IMR-90 (cell line): Measurements from ENCODE around the gene QARS1. TPM values are rescaled to one million over a fixed set of nuclear protein-coding genes. Genes with fewer than 3 reads are reported as not detected.

Experiments
- ATAC-seq: fragments of 200-7000 bp; cut with Tn5 transposase; 2 replicates; pipeline ENCODE4 v1.9.1; 2020; ENCODE audit warnings: low read depth, mild to moderate bottlenecking, moderate library complexity
- BruUV-seq: library from RNA; stranded (reverse); fragments of 400-500 nt; replicated peaks from 2 replicates; lab custom pipeline; 2021; lab: Mats Ljungman, UMichigan
- CTCF ChIA-PET: fragments of 300-600 bp; formaldehyde crosslinking; extraction: SDS; loops from one replicate; lab custom pipeline; 2021; ENCODE audit warnings: antibody characterized with exemption; lab: Yijun Ruan, JAX
- POLR2A ChIA-PET: fragments of 300-600 bp; sonication (Branson Sonifier 250); formaldehyde crosslinking; loops from one replicate; lab custom pipeline; 2022; ENCODE audit warnings: antibody characterized with exemption; ENCODE audit not compliant: unreplicated experiment; lab: Charles Lee
- DNase-seq: peaks from one replicate; pipeline ENCODE4 v3.0.0; 2013
- H2AFZ ChIP-seq: replicated peaks from 2 replicates; pipeline ENCODE3; 2013; ENCODE audit warnings: low read length, mild to moderate bottlenecking; ENCODE audit not compliant: poor library complexity
- H2AK5ac ChIP-seq: 2 replicates; pipeline ENCODE4 v1.6.1; 2013; ENCODE audit warnings: low read depth, low read length, inconsistent platforms
- H2AK9ac ChIP-seq: replicated peaks from 2 replicates; pipeline ENCODE3; 2013; ENCODE audit warnings: mild to moderate bottlenecking, low read depth, low read length, moderate library complexity; ENCODE audit not compliant: poor library complexity
- H2BK120ac ChIP-seq: 2 replicates; pipeline ENCODE4 v1.6.1; 2013; ENCODE audit warnings: low read depth, low read length, inconsistent platforms
- H2BK15ac ChIP-seq: 3 replicates; pipeline ENCODE4 v1.6.1; 2013; ENCODE audit warnings: low read depth, low read length, inconsistent platforms
- H2BK20ac ChIP-seq: 2 replicates; pipeline ENCODE4 v1.6.1; 2013; ENCODE audit warnings: low read depth, mild to moderate bottlenecking, inconsistent platforms, low read length, moderate library complexity
- H2BK5ac ChIP-seq: 2 replicates; pipeline ENCODE4 v1.6.1; 2013; ENCODE audit warnings: mild to moderate bottlenecking, low read depth, low read length, inconsistent platforms; ENCODE audit not compliant: poor library complexity, severe bottlenecking
- H3K14ac ChIP-seq: replicated peaks from 2 replicates; pipeline ENCODE4 v1.6.1; 2013; ENCODE audit warnings: low read depth, low read length, inconsistent platforms
- H3K18ac ChIP-seq: 2 replicates; pipeline ENCODE4 v1.6.1; 2013; ENCODE audit warnings: low read depth, low read length, control low read depth
- H3K23ac ChIP-seq: 2 replicates; pipeline ENCODE4 v1.6.1; 2013; ENCODE audit warnings: low read depth, low read length, inconsistent platforms
- H3K27ac ChIP-seq: 2 replicates; pipeline ENCODE4 v1.5.1; 2013; ENCODE audit warnings: mild to moderate bottlenecking, control low read depth, low read length; ENCODE audit not compliant: insufficient read depth
- H3K27me3 ChIP-seq: 2 replicates; pipeline ENCODE4 v1.6.1; 2013; ENCODE audit warnings: low read length; ENCODE audit not compliant: control insufficient read depth, insufficient read depth
- H3K36me3 ChIP-seq: 2 replicates; pipeline ENCODE4 v1.6.1; 2013; ENCODE audit warnings: low read length, mixed read lengths; ENCODE audit not compliant: control insufficient read depth, insufficient read depth
- H3K4ac ChIP-seq: 2 replicates; pipeline ENCODE4 v1.6.1; 2013; ENCODE audit warnings: low read depth, low read length, inconsistent platforms
- H3K4me1 ChIP-seq: 2 replicates; pipeline ENCODE4 v1.6.1; 2013; ENCODE audit warnings: low read length, mixed read lengths; ENCODE audit not compliant: control insufficient read depth, insufficient read depth
- H3K4me2 ChIP-seq: 2 replicates; pipeline ENCODE4 v1.6.1; 2013; ENCODE audit warnings: low read depth, mild to moderate bottlenecking, control low read depth, low read length, moderate library complexity
- H3K4me3 ChIP-seq: 2 replicates; pipeline ENCODE4 v1.5.1; 2013; ENCODE audit warnings: low read depth, mild to moderate bottlenecking, control low read depth, low read length, moderate library complexity; ENCODE audit not compliant: insufficient read depth
- H3K56ac ChIP-seq: 2 replicates; pipeline ENCODE4 v1.6.1; 2013; ENCODE audit warnings: low read length, inconsistent platforms; ENCODE audit not compliant: insufficient read depth; ENCODE audit errors: extremely low read depth
- H3K79me1 ChIP-seq, 2 experiments: 2 replicates each; pipeline ENCODE4 v1.6.1; 2013; ENCODE audit warnings: low read length in 2 of 2, inconsistent platforms in 1 of 2, low read depth in 1 of 2
- H3K9ac ChIP-seq: 2 replicates; pipeline ENCODE4 v1.6.1; 2013; ENCODE audit warnings: low read depth, low read length, control low read depth
- H3K9me1 ChIP-seq: 2 replicates; pipeline ENCODE4 v1.6.1; 2013; ENCODE audit warnings: low read length, inconsistent platforms; ENCODE audit not compliant: insufficient read depth
- H3K9me3 ChIP-seq: 2 replicates; pipeline ENCODE4 v1.6.1; 2013; ENCODE audit warnings: low read length; ENCODE audit not compliant: control insufficient read depth, insufficient read depth
- H4K20me1 ChIP-seq: 2 replicates; pipeline ENCODE4 v1.6.1; 2013; ENCODE audit warnings: low read length, inconsistent platforms; ENCODE audit not compliant: insufficient read depth
- H4K5ac ChIP-seq: 2 replicates; pipeline ENCODE4 v1.6.1; 2013; ENCODE audit warnings: mild to moderate bottlenecking, low read depth, low read length, control low read depth
- H4K8ac ChIP-seq, 2 experiments: 2 replicates each; pipeline ENCODE4 v1.6.1; 2013; ENCODE audit warnings: low read depth in 2 of 2, low read length in 2 of 2, control low read depth in 1 of 2, inconsistent platforms in 1 of 2
- H4K91ac ChIP-seq: 2 replicates; pipeline ENCODE4 v1.6.1; 2013; ENCODE audit warnings: low read depth, low read length, inconsistent platforms; ENCODE audit not compliant: insufficient read depth
- MXI1 ChIP-seq: IDR thresholded peaks from 2 replicates; pipeline ENCODE4 v1.6.1; 2012; ENCODE audit warnings: low read depth, mild to moderate bottlenecking, low read length, moderate library complexity, borderline replicate concordance
- RCOR1 ChIP-seq: IDR thresholded peaks from 2 replicates; pipeline ENCODE4 v1.6.1; 2012; ENCODE audit warnings: mild to moderate bottlenecking, low read length, improper control_type of control experiment; ENCODE audit not compliant: insufficient replicate concordance
- WGBS, 2 experiments: methylation state at CpG; one replicate each; pipeline versions ENCODE4 v1.1.5 to v1.1.7; 2013; ENCODE audit warnings: missing lambda C conversion rate in 2 of 2; ENCODE audit not compliant: insufficient read length in 1 of 2; ENCODE audit errors: extremely low coverage in 2 of 2; 5-methylcytosine and 5-hydroxymethylcytosine counted together
- dilution Hi-C: fragments of 300-500 bp; cut with HindIII; formaldehyde crosslinking; loops from one replicate; pipeline ENCODE4 v1.14.3; 2018; ENCODE audit warnings: low sequenced_read_pairs; ENCODE audit not compliant: unreplicated experiment
- in situ Hi-C: fragments of 300-500 bp; cut with MboI; formaldehyde crosslinking; loops from 3 replicates; pipeline ENCODE4 v1.14.3; 2019; ENCODE audit warnings: low sequenced_read_pairs, inconsistent platforms, mixed read lengths
- intact Hi-C: fragments of 100-400 bp; cut with micrococcal nuclease; formaldehyde crosslinking; loops from 2 replicates; pipeline ENCODE4 v1.10.0; 2022
- polyA plus RNA-seq, 3 experiments: library from polyadenylated mRNA; depleted of rRNA; stranded (reverse); fragments of >200 nt; gene quantifications; 2 replicates each; pipeline ENCODE4 v1.2.3, GENCODE V29; 2012; ENCODE audit warnings: low replicate concordance in 1 of 3
- total RNA-seq: library from RNA; depleted of rRNA; stranded (reverse); fragments of >200 nt; gene quantifications from 2 replicates; pipeline ENCODE4 v1.2.3, GENCODE V29; 2012

QARS1 gene
- total and polyA plus RNA-seq, 2 of the 4 experiments (the other 2 are of a cell fraction) = 354 to 396 TPM

- no peak overlapping the region for H2BK120ac ChIP-seq
- peak overlapping the region; percentile 66 for H3K4me2 ChIP-seq
- DNase-seq (no peak), ATAC-seq (no peak)
- no TSS peak for BruUV-seq
- H2AK9ac ChIP-seq = peak overlapping the region; percentile 99
- H3K9me1 ChIP-seq = peaks cover 37% of the 10 kb centered on the region
- H2BK20ac ChIP-seq = no peak overlapping the region
- H2AFZ ChIP-seq = peak overlapping the region; percentile 97
- in situ Hi-C loops (no loop called here), dilution Hi-C loops (no loop called here), intact Hi-C loops (no loop called here)
- no peak overlapping the region for H3K18ac ChIP-seq
- no peak overlapping the region for H4K5ac ChIP-seq
- peak overlapping the region; percentile 98 for H3K14ac ChIP-seq
- H3K9me3 ChIP-seq = no peaks in the 10 kb centered on the region
- POLR2A ChIA-PET = interaction anchor here (0.5 kb wide), 1 partner anchor 147 kb away, joined by 3 read pairs; no protein-coding TSS in a partner anchor
- no peak overlapping the region for H2BK15ac ChIP-seq
- peak overlapping the region; percentile 96 for H2AK5ac ChIP-seq
- peak overlapping the region; percentile 96; the same call in 1 of the 2 replicates for H3K9ac ChIP-seq
- H4K8ac ChIP-seq = peak overlapping the region; percentile 83 to 97; a peak in 2 of 4 replicates
- TF ChIP-seq RCOR1 = no peak
- TF ChIP-seq MXI1 = no peak
- peak overlapping the region; percentile 96; the same call in 1 of the 2 replicates for H3K27ac ChIP-seq
- H2BK5ac ChIP-seq = peak overlapping the region; percentile 82
- H3K4ac ChIP-seq = peak overlapping the region; percentile 97
- peak overlapping the region; percentile 38; the same call in 1 of the 2 replicates for H3K56ac ChIP-seq
- H3K36me3 ChIP-seq = peaks cover 42% of the 10 kb centered on the region
- H3K4me1 ChIP-seq = peaks cover 9% of the 10 kb centered on the region
- 93% methylated on average over 3 of the region's 6 CpGs; no CpG with 5 or more reads in 1 of the 2 experiments for WGBS, 2 experiments
- H3K79me1 ChIP-seq = peaks cover 22 to 68% of the 10 kb centered on the region in 2 experiments
- H3K4me3 ChIP-seq = peak overlapping the region; percentile 68
- CTCF ChIA-PET = no interaction called here
- no peaks in the 10 kb centered on the region for H3K27me3 ChIP-seq
- H3K23ac ChIP-seq = peak overlapping the region; percentile 81
- H4K20me1 ChIP-seq = peaks cover 12% of the 10 kb centered on the region
- 0 out of 2 replicates have a peak overlapping the region, but pooled peaks have one; percentile 94 for H4K91ac ChIP-seq
These were observed 27.0 kb upstream of the QARS1 start for GRCh38 chr3:49131576-49131975.
